GM12801 (cell line): ENCODE measurements around the gene OR8H3.

ENCODE experiments used
- CTCF ChIP-seq: IDR thresholded peaks from one replicate; pipeline ENCODE4 v1.5.1; 2011; ENCODE audit warnings: control low read depth; ENCODE audit not compliant: insufficient read length; ENCODE audit errors: extremely low read depth

The OR8H3 gene

GRCh38 chr11:56160217-56160616, 38.0 kb downstream of the OR8H3 start, which contains the start of gene OR8K5:
OR8K5 (minus strand) TSS chr11:56160317; CDS start chr11:56160317, 0 bp downstream.
- TF ChIP-seq CTCF: no peak

GRCh38 chr11:56163804-56164203, 41.6 kb downstream of the OR8H3 start:
- TF ChIP-seq CTCF: no peak

GRCh38 chr11:56172256-56172830, 50.2 kb downstream of the OR8H3 start:
- TF ChIP-seq CTCF: no peak
